ENCODE results near the gene GNAS-AS1.

The GNAS-AS1 gene

DNA sequence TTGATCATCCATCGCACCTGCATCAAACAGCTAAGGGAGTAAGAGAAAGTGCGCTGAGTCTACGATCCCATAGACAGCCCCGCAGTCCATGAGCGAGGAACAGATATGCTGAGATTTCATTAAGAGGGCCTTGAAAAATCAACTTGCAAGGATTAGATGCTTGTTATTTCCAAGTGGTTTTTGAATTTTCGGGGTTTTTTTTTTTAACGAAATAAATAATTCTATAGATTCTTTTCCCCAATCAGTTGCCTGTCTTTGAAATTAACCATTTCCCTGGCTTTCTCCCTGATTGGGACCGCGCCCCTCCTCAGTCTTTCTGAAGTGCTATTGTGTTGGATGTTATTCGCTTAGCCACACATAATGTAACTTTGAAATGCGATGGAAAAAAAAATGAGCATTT is 48.6 kb downstream of the GNAS-AS1 start:
- DNase-seq: no peak

- no peak for DNase-seq
Measured at GRCh38 chr20:58800134-58800871, 50.4 kb downstream of the GNAS-AS1 start.

- DNase-seq: no peak
Measured at GRCh38 chr20:58797371-58798338, 53.0 kb downstream of the GNAS-AS1 start.

DNA sequence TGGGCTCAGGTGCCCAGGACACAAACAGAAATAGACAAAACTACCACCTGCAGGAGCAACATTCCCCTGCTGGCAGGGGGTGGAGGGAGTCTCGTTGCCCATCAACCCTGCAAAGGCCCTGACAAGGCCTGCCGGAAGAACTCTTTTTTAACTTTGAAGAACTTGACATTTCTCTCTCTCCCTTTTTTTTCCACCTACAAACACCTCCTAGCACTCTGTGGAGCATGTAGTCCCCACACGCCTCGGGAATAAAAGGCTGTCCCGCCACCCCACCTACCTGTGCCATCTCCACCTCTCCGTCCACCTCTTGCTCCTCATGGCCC is 54.8 kb downstream of the GNAS-AS1 start:
- DNase-seq: no peak

DNA sequence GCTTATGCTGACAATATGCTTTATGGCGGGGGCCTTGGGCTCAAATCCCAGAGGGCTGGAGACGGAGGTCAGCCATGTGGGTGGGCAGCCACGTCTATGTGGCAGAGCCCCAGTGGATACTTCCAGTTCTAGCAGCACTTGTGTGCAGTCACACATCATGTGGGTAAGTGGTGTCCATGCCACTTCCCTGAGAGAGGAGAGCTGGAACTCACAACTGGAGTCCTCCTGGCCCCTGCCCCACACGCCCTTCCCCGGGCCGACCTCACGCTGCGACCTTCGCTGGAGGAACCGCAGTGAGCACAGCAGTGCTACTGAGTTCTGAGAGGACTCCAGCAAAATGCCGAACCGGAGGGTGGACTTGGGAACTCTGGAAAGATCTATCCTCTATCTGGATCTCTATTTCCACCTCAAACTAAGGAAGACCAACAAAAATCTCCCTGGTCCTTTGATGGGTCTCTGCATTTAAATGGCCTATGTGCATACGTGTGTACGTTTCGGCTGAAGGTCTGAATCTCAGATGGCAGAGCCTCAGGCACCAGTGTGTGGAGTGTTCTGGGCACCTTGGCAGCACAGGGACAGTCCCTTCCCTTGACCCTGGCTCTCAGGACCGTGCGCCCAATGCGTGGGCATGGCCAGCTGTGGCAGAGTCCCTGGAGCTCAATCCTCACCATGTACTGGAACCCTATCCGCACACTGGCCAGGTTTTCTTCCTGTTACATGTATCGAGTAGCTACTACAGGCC is 55.4 kb downstream of the GNAS-AS1 start:
- no peak for DNase-seq

GRCh38 chr20:58794510-58795180 is 56.1 kb downstream of the GNAS-AS1 start:
- no peak for DNase-seq

DNA sequence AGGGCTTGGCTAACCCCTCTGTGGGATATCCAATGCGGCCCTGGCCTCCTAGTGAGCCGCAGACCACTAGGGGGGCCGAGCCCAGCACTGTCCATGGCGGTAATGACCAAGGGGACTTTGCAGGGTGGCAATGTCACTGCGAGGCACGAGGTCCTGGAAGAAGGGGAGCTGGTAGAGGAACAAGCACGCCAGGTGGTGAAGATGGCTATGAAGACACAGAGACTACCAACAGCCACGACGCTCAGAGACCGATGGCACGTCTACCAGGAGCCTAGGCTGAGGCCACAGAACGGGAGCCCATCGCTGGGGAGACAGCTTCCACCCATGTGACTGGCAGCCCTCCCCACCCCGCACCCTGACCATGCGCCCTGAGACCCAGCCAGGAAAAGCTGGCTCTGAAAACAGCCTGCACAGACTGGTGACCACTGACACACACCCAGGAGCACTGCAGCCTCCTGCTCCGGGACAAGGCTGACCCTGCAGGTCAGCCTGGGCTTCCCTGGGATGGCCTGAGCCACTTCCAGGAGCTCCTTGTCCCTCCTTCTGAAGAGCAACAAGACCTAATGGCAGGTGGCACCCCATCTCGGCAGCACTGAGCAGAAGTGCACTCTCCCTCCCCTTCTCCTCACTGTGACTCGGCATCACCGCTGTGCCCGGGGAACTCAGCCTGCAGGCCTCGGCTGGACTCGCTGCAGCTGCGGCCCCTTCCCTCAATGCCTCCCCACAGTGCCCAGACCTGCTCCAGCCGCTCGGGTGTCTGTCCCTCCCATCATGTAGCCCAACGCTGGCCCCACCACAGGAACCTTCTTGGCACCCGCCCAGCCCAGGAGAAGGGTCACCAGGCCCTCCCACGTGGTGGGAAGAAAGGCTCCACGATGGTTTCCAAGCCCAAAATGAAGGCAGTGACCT is 56.9 kb downstream of the GNAS-AS1 start:
- no peak for DNase-seq

DNA sequence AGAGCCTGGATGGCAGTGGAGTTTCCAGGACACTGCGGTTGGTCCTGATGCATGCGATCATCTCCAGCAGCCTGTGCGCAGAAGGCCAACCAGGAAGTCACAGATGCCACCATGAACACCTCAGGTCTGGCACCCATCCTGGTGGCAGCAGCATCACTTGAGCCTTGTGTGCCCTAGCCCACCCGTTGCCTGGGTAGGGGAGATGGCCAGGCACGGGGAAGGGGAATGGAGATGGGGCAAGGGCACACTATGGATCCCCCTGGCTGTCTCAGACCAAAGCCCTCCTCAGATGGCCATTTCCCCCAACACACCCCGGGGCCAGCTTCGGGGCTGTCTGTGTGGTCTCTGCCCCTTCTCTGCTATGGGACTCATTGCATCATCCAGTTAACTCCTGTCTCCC is 58.3 kb downstream of the GNAS-AS1 start:
- DNase-seq: no peak

DNA sequence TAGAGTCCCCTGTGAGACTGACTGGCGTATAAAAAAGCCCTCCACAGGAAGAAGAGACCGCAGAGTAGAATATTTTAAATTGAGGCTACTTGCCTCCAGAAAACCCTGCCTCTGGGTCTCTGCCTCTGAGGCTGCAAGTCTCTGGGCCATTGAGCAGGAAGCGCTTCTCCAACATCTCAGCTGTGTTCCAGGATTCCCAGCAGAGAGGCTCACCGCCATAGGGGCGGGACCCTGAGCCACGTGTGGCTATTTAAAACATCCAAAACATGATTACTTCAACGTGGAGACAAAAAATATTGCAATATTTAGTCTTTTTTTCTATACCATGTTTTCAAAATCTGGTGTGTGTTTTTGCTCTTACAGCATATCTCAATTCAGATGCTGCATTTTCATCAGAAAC is 59.4 kb downstream of the GNAS-AS1 start:
- DNase-seq: no peak

GRCh38 chr20:58790454-58790853 is 60.2 kb downstream of the GNAS-AS1 start:
- DNase-seq: no peak

- no peak for DNase-seq
Measured at GRCh38 chr20:58788896-58789544, 61.7 kb downstream of the GNAS-AS1 start.

GRCh38 chr20:58787211-58788005 is 63.3 kb downstream of the GNAS-AS1 start:
- DNase-seq: no peak

GRCh38 chr20:58784321-58785074 is 66.2 kb downstream of the GNAS-AS1 start:
- DNase-seq: no peak

- no peak for DNase-seq
Measured at GRCh38 chr20:58783511-58784011, 67.1 kb downstream of the GNAS-AS1 start.

DNA sequence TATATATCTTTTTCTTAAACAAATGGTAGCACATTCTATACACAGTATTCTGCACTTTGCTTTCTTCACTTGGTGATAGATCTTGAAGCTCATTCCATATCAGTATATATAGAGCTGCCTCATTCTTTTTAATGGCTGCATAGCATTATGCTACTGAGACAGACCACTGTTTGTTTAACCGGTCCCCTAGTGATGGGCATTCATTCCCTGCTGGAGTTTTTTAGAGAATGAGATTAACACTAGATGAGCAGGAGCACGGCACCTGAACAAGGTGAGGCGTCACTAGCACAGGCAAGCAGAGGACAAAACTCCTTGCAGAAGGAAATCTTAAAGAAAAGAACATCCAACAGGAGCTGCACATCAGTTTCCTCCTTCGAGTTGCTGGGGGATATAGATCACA is 69.6 kb downstream of the GNAS-AS1 start:
- no peak for DNase-seq

DNA sequence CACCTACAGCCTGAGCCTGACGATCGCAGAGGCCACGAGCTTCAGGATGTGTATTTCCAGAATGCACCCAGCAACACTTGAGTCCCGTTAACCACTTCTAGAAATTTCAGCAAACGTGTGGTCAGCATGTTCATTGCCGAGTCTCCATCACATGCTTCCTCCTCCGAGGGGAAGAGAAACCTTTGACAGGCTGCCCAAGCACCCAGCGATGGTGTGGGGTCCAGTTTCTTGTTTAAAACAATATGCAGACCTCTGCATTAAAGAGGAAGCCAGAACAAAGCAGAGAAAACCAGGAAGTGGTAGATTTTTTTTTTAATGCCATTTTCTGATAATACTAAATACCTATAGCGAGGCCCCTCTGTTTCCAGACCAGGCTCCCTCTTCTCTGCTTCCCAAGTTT is 71.9 kb downstream of the GNAS-AS1 start:
- no peak for DNase-seq

GRCh38 chr20:58777657-58778056 is 73.0 kb downstream of the GNAS-AS1 start:
- DNase-seq: no peak

DNA sequence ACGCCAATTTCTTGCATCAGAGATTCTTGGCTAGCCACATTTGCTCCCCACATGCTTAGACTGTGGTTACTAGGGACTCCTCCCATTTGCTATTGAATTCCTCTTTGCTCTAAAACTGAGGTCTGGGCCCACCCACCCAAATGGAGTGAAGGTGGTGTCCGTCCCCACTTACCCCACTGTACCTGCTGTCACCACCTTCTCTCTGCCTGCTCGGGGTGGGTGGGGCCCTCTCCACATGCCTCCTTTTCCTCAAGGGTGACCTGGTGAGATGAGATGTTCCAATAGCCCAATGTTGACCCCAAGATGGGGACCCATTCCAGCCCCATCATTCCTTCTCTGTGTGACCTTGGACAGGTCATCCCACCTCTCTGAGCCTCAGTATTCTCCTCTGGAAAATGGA is 74.6 kb downstream of the GNAS-AS1 start:
- no peak for DNase-seq

- DNase-seq: no peak
Measured at GRCh38 chr20:58775371-58775770, 75.3 kb downstream of the GNAS-AS1 start.
